ENCODE measurements around the gene PCDHA1. TPM values are rescaled to one million over a fixed set of nuclear protein-coding genes. Genes with fewer than 3 reads are reported as not detected.

Gene PCDHA1
- total and polyA plus RNA-seq, 2 experiments from 2014 or later = 0.81 to 1.6 TPM

- H3K9me3 Mint-ChIP-seq = peaks cover 85% of the 10 kb centered on the region
- DNase-seq (ENCODE audit: low spot score) (no peak), ATAC-seq (no peak)
Observed at GRCh38 chr5:140764177-140764973, 21.6 kb upstream of the PCDHA1 start.

More at GRCh38 chr5:140764177-140764973, 21.6 kb upstream of the PCDHA1 start:
- Histone ChIP-seq H2AFZ (no peak overlapping the region), H3K79me2 (replicated peaks; ENCODE audit: insufficient read depth) (no peaks in the 10 kb centered on the region), H3K4me3 (no peak overlapping the region), H3K27me3 (ENCODE audit: insufficient read depth) (no peaks in the 10 kb centered on the region), H3K4me1 (ENCODE audit: insufficient read depth) (no peaks in the 10 kb centered on the region), H3K9me2 (ENCODE audit: insufficient read depth) (no peaks in the 10 kb centered on the region), H3F3A (replicated peaks; ENCODE audit: low read depth) (no peaks in the 10 kb centered on the region), H3K4me2 (no peak overlapping the region), H3K27ac (ENCODE audit: low read depth) (no peak overlapping the region), H4K20me1 (replicated peaks; ENCODE audit: insufficient read depth) (no peaks in the 10 kb centered on the region), H3K36me3 (ENCODE audit: insufficient read depth) (peaks cover 23% of the 10 kb centered on the region)
- H3K4me3 Mint-ChIP-seq = no peak overlapping the region
- peaks cover 2% of the 10 kb centered on the region for H3K27me3 Mint-ChIP-seq (ENCODE audit: insufficient read depth, low read depth, poor library complexity)
- H3K27ac Mint-ChIP-seq = no peak overlapping the region
- H3K4me1 Mint-ChIP-seq = no peaks in the 10 kb centered on the region
- TF ChIP-seq CREB1 (CRISPR knock-in tag; IDR thresholded peaks at IDR 0.05; ENCODE audit: low read depth) = no peak
- TF ChIP-seq ETS1 (IDR thresholded peaks at IDR 0.05) = no peak
- TF ChIP-seq EZH2phosphoT487 (IDR thresholded peaks at IDR 0.05; ENCODE audit: unreplicated experiment) = no peak
- no peak for TF ChIP-seq ZNF462 (CRISPR knock-in tag; IDR thresholded peaks at IDR 0.05)
- TF ChIP-seq NANOG (IDR thresholded peaks at IDR 0.05; ENCODE audit: borderline replicate concordance) = no peak
- no peak for TF ChIP-seq JUNB (IDR thresholded peaks at IDR 0.05; ENCODE audit: unreplicated experiment)
- no peak for TF ChIP-seq EZH2 (IDR thresholded peaks at IDR 0.05; ENCODE audit: low read depth, unreplicated experiment)
- no peak for TF ChIP-seq POLR2AphosphoS5 (IDR thresholded peaks at IDR 0.05; ENCODE audit: low read depth)
- no peak for TF ChIP-seq ZNF114 (CRISPR knock-in tag; IDR thresholded peaks at IDR 0.05)
- TF ChIP-seq STAT1 (IDR thresholded peaks at IDR 0.05; ENCODE audit: unreplicated experiment) = no peak
- TF ChIP-seq ZNF331 (CRISPR knock-in tag; IDR thresholded peaks at IDR 0.05; ENCODE audit: low read depth) = no peak
- TF ChIP-seq CTCF (conservative IDR thresholded peaks at IDR 0.05; ENCODE audit: low read depth in 2 of 2) = no peak
- no peak for TF ChIP-seq REST (IDR thresholded peaks at IDR 0.05; ENCODE audit: unreplicated experiment)
- peaks cover 14% of the 10 kb centered on the region; the same call in 2 of the 3 replicates for H3K36me3 Mint-ChIP-seq (ENCODE audit: low read depth)
